Stimulated activated naive CD8-positive, alpha-beta T cell treated with anti-CD3 and anti-CD28 coated beads, Interleukin-15, Interleukin-2, amounts not matched to agents 100 ng/mL and 50 ng/mL, for 24 hours (primary cell): ENCODE measurements around the gene NLRC5.

Source experiments
- H3K27ac Mint-ChIP-seq: one replicate; pipeline ENCODE4 v1.8.0; 2021; ENCODE audit warnings: mild to moderate bottlenecking, mixed read lengths
- H3K27me3 Mint-ChIP-seq: one replicate; pipeline ENCODE4 v1.8.0; 2021; ENCODE audit warnings: mixed read lengths
- H3K36me3 Mint-ChIP-seq: one replicate; pipeline ENCODE4 v1.8.0; 2021; ENCODE audit warnings: low read depth, mixed read lengths
- H3K4me1 Mint-ChIP-seq: one replicate; pipeline ENCODE4 v1.8.0; 2021; ENCODE audit warnings: low read depth, mixed read lengths
- H3K4me3 Mint-ChIP-seq: one replicate; pipeline ENCODE4 v1.8.0; 2021; ENCODE audit warnings: mild to moderate bottlenecking, mixed read lengths
- H3K9me3 Mint-ChIP-seq: one replicate; pipeline ENCODE4 v1.8.0; 2021; ENCODE audit warnings: mixed read lengths

The NLRC5 gene

GRCh38 chr16:56950881-56951771, 38.2 kb upstream of the NLRC5 start:
- peaks cover 23% of the 10 kb centered on the region for H3K4me1 Mint-ChIP-seq
- H3K36me3 Mint-ChIP-seq: peaks cover 7% of the 10 kb centered on the region
- H3K9me3 Mint-ChIP-seq: no peaks in the 10 kb centered on the region
- H3K27ac Mint-ChIP-seq: peak overlapping the region; percentile 69
- no peak overlapping the region for H3K4me3 Mint-ChIP-seq
- no peaks in the 10 kb centered on the region for H3K27me3 Mint-ChIP-seq

- H3K4me1 Mint-ChIP-seq: peaks cover 16% of the 10 kb centered on the region
- no peaks in the 10 kb centered on the region for H3K36me3 Mint-ChIP-seq
- no peaks in the 10 kb centered on the region for H3K27me3 Mint-ChIP-seq
- no peaks in the 10 kb centered on the region for H3K9me3 Mint-ChIP-seq
- no peak overlapping the region for H3K4me3 Mint-ChIP-seq
- H3K27ac Mint-ChIP-seq: no peak overlapping the region
These were observed 36.4 kb upstream of the NLRC5 start for GRCh38 chr16:56953006-56953405.

- H3K36me3 Mint-ChIP-seq: no peaks in the 10 kb centered on the region
These were observed 33.3 kb upstream of the NLRC5 start for GRCh38 chr16:56956076-56956475.

GRCh38 chr16:56956756-56957155, 32.6 kb upstream of the NLRC5 start:
- H3K9me3 Mint-ChIP-seq: no peaks in the 10 kb centered on the region

More at GRCh38 chr16:56956076-56956475, 33.3 kb upstream of the NLRC5 start:
- no peaks in the 10 kb centered on the region for H3K27me3 Mint-ChIP-seq
- H3K9me3 Mint-ChIP-seq: no peaks in the 10 kb centered on the region
- peaks cover 9% of the 10 kb centered on the region for H3K4me1 Mint-ChIP-seq
- H3K27ac Mint-ChIP-seq: no peak overlapping the region
- H3K4me3 Mint-ChIP-seq: no peak overlapping the region

GRCh38 chr16:56960681-56961281, 28.6 kb upstream of the NLRC5 start:
- H3K27me3 Mint-ChIP-seq: no peaks in the 10 kb centered on the region
- H3K9me3 Mint-ChIP-seq: no peaks in the 10 kb centered on the region
- H3K4me1 Mint-ChIP-seq: peaks cover 17% of the 10 kb centered on the region
- H3K36me3 Mint-ChIP-seq: no peaks in the 10 kb centered on the region
- no peak overlapping the region for H3K27ac Mint-ChIP-seq
- no peak overlapping the region for H3K4me3 Mint-ChIP-seq

More at GRCh38 chr16:56956756-56957155, 32.6 kb upstream of the NLRC5 start:
- Mint-ChIP-seq H3K36me3 (no peaks in the 10 kb centered on the region), H3K27ac (no peak overlapping the region), H3K27me3 (no peaks in the 10 kb centered on the region), H3K4me3 (no peak overlapping the region), H3K4me1 (peaks cover 2% of the 10 kb centered on the region)

GRCh38 chr16:56961386-56961785, 28.0 kb upstream of the NLRC5 start:
- no peak overlapping the region for H3K27ac Mint-ChIP-seq
- H3K9me3 Mint-ChIP-seq: no peaks in the 10 kb centered on the region
- H3K4me3 Mint-ChIP-seq: no peak overlapping the region
- H3K36me3 Mint-ChIP-seq: no peaks in the 10 kb centered on the region
- no peaks in the 10 kb centered on the region for H3K27me3 Mint-ChIP-seq
- peaks cover 22% of the 10 kb centered on the region for H3K4me1 Mint-ChIP-seq

- no peaks in the 10 kb centered on the region for H3K27me3 Mint-ChIP-seq
- no peaks in the 10 kb centered on the region for H3K9me3 Mint-ChIP-seq
- H3K27ac Mint-ChIP-seq: no peak within 1 kb of the TSS
- H3K36me3 Mint-ChIP-seq: no peaks in the 10 kb centered on the region
- H3K4me3 Mint-ChIP-seq: no peak within 1 kb of the TSS
- H3K4me1 Mint-ChIP-seq: peaks cover 24% of the 10 kb centered on the region
These were observed 27.5 kb upstream of the NLRC5 start, which contains the start of gene CETP for GRCh38 chr16:56961851-56962281. TSS of gene CETP (plus strand) at chr16:56961950. CDS start at chr16:56961980, 30 bp downstream.

GRCh38 chr16:56964243-56965148, 24.9 kb upstream of the NLRC5 start:
- Mint-ChIP-seq H3K27ac (peak overlapping the region; percentile 83), H3K36me3 (no peaks in the 10 kb centered on the region), H3K4me3 (no peak overlapping the region), H3K4me1 (peaks cover 25% of the 10 kb centered on the region), H3K9me3 (no peaks in the 10 kb centered on the region), H3K27me3 (no peaks in the 10 kb centered on the region)

GRCh38 chr16:56965149-56966092, 23.9 kb upstream of the NLRC5 start:
- H3K4me3 Mint-ChIP-seq: no peak overlapping the region
- peak overlapping the region; percentile 83 for H3K27ac Mint-ChIP-seq

GRCh38 chr16:56966093-56966475, 23.3 kb upstream of the NLRC5 start:
- Mint-ChIP-seq H3K36me3 (no peaks in the 10 kb centered on the region), H3K27ac (peak overlapping the region; percentile 83), H3K27me3 (no peaks in the 10 kb centered on the region), H3K4me1 (peaks cover 26% of the 10 kb centered on the region), H3K9me3 (no peaks in the 10 kb centered on the region), H3K4me3 (no peak overlapping the region)

More at GRCh38 chr16:56965149-56966092, 23.9 kb upstream of the NLRC5 start:
- no peaks in the 10 kb centered on the region for H3K36me3 Mint-ChIP-seq
- H3K4me1 Mint-ChIP-seq: peaks cover 25% of the 10 kb centered on the region
- H3K9me3 Mint-ChIP-seq: no peaks in the 10 kb centered on the region
- no peaks in the 10 kb centered on the region for H3K27me3 Mint-ChIP-seq

- peaks cover 33% of the 10 kb centered on the region for H3K4me1 Mint-ChIP-seq
These were observed 21.6 kb upstream of the NLRC5 start for GRCh38 chr16:56967733-56968132.

GRCh38 chr16:56969769-56970168, 19.6 kb upstream of the NLRC5 start:
- H3K27me3 Mint-ChIP-seq: no peaks in the 10 kb centered on the region
- H3K4me1 Mint-ChIP-seq: peaks cover 40% of the 10 kb centered on the region
- no peak overlapping the region for H3K4me3 Mint-ChIP-seq
- H3K36me3 Mint-ChIP-seq: no peaks in the 10 kb centered on the region
- no peak overlapping the region for H3K27ac Mint-ChIP-seq
- H3K9me3 Mint-ChIP-seq: no peaks in the 10 kb centered on the region

More at GRCh38 chr16:56967733-56968132, 21.6 kb upstream of the NLRC5 start:
- Mint-ChIP-seq H3K36me3 (no peaks in the 10 kb centered on the region), H3K9me3 (no peaks in the 10 kb centered on the region), H3K27ac (no peak overlapping the region), H3K27me3 (no peaks in the 10 kb centered on the region), H3K4me3 (no peak overlapping the region)

GRCh38 chr16:56970934-56971767, 18.2 kb upstream of the NLRC5 start:
- Mint-ChIP-seq H3K27me3 (no peaks in the 10 kb centered on the region), H3K4me1 (peaks cover 39% of the 10 kb centered on the region), H3K36me3 (no peaks in the 10 kb centered on the region), H3K9me3 (no peaks in the 10 kb centered on the region), H3K27ac (peak overlapping the region; percentile 60), H3K4me3 (no peak overlapping the region)
